Kidney epithelial cell (primary cell): ENCODE measurements around the gene CYP51A1. TPM values are rescaled to one million over a fixed set of nuclear protein-coding genes. Genes with fewer than 3 reads are reported as not detected.
"Not testable (repeated sequence)": the region's sequence is repeated elsewhere in the genome, so short reads cannot be mapped to it uniquely, and the experiment has no call there.

Experiments
- DNase-seq: peaks from one replicate; pipeline ENCODE4 v3.0.0-alpha.2; 2010; ENCODE audit warnings: low read depth
- H3K27me3 ChIP-seq: 2 replicates; pipeline ENCODE4 v1.6.0; 2011; ENCODE audit warnings: low read length; ENCODE audit not compliant: control insufficient read depth, insufficient read depth
- H3K36me3 ChIP-seq: 2 replicates; pipeline ENCODE4 v1.5.1; 2011; ENCODE audit warnings: low read length; ENCODE audit not compliant: control insufficient read depth, insufficient read depth
- H3K4me3 ChIP-seq: 2 replicates; pipeline ENCODE4 v1.5.1; 2011; ENCODE audit warnings: low read depth, mild to moderate bottlenecking, control low read depth, low read length
- CTCF ChIP-seq: IDR thresholded peaks from 2 replicates; pipeline ENCODE4 v1.5.1; 2011; ENCODE audit warnings: mild to moderate bottlenecking, moderate library complexity, low read length, control low read depth, inconsistent platforms; ENCODE audit not compliant: insufficient read depth, poor library complexity, severe bottlenecking
- total RNA-seq: library from RNA; depleted of rRNA; stranded (reverse); fragments of >200 nt; gene quantifications from 2 replicates; pipeline ENCODE4 v1.2.3, GENCODE V29; 2015

Gene CYP51A1
- 107 and 126 TPM in 2 replicates for total RNA-seq

GRCh38 chr7:92134271-92135051, at the start of gene CYP51A1:
Gene CYP51A1 (minus strand): TSS chr7:92134477. CDS start chr7:92134364, 113 bp downstream.
- H3K36me3 ChIP-seq: no peaks in the 10 kb centered on the region
- DNase-seq: peak; percentile 48
- TF ChIP-seq CTCF: no peak
- H3K4me3 ChIP-seq: peak within 1 kb of the TSS; percentile 98
- no peaks in the 10 kb centered on the region for H3K27me3 ChIP-seq

GRCh38 chr7:92178928-92179924, 44.9 kb upstream of the CYP51A1 start, which contains the start of gene LRRD1:
Gene LRRD1 (minus strand): TSS chr7:92179142. CDS start chr7:92165202, 13,940 bp downstream.
- H3K27me3 ChIP-seq: no peaks in the 10 kb centered on the region
- H3K4me3 ChIP-seq: peak within 1 kb of the TSS; percentile 41
- H3K36me3 ChIP-seq: no peaks in the 10 kb centered on the region
- DNase-seq: peak; percentile 37
- TF ChIP-seq CTCF: peak; percentile 95

- Histone ChIP-seq H3K27me3 (no peaks in the 10 kb centered on the region), H3K36me3 (no peaks in the 10 kb centered on the region), H3K4me3 (no peak overlapping the region)
- DNase-seq: peak; percentile 25
- TF ChIP-seq CTCF: no peak
These were observed 43.1 kb upstream of the CYP51A1 start for GRCh38 chr7:92177362-92177761.

- H3K36me3 ChIP-seq, H3K4me3 ChIP-seq, DNase-seq, H3K27me3 ChIP-seq: not testable (repeated sequence)
These were observed 35.3 kb upstream of the CYP51A1 start for GRCh38 chr7:92169529-92169928.

GRCh38 chr7:92161271-92161670, 27.0 kb upstream of the CYP51A1 start:
- H3K36me3 ChIP-seq: no peaks in the 10 kb centered on the region
- no peak for TF ChIP-seq CTCF
- DNase-seq: no peak
- no peaks in the 10 kb centered on the region for H3K27me3 ChIP-seq
- H3K4me3 ChIP-seq: no peak overlapping the region
